GM18526 (cell line): ENCODE results near the gene ADRM1.

Source experiments
- POLR2A ChIP-seq: IDR thresholded peaks from 3 replicates; pipeline ENCODE4 v1.6.1; 2011; ENCODE audit not compliant: insufficient read length; ENCODE audit errors: extremely low read depth

The ADRM1 gene

DNA sequence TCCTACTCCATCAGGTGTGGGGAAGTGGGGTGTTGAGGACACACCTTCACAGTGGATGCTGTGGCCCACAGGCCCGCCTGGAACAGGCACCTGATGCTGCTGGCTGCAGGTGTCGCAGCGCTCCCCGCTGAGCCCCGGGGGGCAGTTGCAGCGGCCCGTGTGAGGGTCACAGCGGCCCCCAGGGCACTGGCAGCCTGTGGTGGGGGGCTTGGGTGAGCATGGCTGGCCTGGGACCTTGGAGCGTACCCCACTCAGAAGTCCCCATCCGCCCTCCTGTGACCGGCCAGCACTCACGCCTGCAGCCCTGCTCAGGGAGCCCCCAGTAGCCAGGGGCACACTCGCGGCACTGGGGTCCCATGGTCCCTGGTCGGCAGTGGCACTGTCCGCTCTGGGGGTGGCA lies 19.2 kb downstream of the ADRM1 start:
- no peak for TF ChIP-seq POLR2A

DNA sequence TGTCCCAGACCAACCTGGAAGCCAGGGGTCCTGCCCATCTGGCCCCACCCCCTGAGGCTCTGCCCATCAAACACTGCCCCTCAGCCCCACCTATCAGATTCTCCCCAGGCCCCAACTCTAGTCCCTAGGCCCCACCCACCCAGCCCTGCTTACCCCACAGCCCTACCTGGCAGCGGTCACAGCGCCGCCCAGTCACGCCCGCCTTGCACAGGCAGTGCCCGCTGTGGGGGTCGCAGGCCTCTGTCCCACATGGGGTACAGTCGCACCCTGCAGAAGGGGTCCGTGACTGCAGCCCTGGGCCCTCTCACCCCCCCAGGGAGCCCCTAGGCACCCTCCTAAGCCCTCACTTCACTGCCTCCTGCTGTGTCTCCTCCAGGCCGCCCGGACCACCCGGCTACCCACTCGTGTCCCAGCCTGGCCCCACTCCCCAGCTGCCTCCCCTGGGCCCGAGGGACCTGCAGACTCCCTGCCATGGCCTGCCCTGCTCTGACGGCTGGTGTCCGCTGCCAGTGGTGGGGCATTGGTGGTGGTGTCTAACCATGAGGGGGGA lies 19.8 kb downstream of the ADRM1 start:
- no peak for TF ChIP-seq POLR2A

DNA sequence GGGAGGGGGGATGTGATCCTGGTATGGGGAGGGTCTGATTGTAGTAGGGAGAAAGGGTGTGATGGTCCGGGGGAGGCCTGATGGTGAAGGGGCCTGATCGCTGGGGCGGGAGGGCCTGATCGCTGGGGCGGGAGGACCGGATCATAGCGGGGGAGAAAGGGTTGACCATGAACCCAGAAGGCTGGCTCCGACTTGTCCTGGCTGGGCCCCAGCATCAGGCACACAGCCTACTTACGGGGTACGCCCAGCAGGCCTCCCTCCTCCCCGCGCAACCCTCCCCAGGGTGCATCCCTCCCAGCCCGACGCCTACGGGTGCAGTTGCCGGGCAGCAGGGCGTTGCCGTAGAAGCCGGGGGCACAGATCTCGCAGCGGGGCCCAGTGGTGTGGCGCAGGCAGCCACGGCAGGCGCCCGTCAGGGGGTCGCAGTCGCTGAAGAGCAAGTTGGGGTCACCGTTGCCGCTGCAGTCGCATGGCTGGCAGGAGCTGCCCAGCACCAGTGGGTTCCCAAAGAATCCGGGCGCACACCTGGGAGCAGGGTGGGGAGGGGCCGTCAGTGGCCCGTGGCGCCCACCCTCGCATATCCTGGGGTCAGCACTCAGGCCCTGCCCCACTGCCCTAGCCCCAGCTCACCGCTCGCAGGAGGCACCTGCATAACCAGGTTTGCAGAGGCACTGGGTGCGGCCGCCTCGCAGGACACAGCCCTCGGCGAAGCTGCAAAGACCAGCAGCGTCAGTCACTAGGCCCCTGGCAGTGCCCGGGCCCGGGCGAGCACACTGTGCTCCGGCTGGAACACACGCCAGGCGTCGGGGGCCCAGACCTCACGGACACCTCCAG lies 20.6 kb downstream of the ADRM1 start:
- no peak for TF ChIP-seq POLR2A

DNA sequence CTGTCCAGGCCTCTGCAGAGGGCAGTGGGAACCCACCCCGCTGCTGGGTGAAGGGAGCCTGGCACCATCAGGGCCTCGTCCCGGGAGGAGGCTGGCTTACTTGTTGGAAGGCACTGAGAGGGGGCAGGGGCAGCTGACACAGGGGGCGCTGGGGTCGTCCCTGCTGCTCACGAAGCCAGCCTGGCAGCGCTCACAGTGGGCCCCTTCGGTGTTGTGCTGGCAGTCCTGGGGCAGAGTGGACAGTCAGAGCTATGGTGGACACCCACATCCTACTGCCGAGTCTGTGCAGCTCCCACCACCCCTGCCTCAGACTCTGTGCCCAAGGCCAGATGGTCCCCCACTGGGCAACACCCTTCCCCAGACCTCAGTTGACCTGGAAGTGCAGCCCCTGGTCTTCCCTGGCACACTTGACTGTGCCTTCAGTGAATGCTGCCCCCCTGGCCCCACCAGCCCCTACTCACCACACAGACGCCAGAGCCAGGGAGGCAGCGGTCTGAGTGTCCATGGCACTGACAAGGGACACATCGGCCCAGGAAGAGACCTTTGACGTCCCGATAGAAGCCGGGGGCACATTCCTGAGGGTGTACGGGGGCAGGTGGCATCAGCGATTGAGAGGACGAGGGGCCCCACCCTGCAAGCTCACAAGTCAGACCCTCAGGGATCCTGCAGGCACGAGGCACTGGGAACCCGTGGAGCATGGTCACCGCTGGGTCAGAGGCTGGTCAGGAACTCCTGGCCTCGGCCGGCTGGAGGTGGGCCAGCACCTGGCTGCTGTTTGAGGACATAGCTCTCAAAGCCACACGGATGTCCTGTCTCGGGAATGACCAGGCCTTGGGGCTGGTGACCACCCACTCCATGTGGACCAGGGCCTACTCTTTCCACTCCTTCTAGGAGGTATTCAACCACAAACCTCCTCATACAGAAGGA lies 21.4 kb downstream of the ADRM1 start:
- TF ChIP-seq POLR2A, result no peak

DNA sequence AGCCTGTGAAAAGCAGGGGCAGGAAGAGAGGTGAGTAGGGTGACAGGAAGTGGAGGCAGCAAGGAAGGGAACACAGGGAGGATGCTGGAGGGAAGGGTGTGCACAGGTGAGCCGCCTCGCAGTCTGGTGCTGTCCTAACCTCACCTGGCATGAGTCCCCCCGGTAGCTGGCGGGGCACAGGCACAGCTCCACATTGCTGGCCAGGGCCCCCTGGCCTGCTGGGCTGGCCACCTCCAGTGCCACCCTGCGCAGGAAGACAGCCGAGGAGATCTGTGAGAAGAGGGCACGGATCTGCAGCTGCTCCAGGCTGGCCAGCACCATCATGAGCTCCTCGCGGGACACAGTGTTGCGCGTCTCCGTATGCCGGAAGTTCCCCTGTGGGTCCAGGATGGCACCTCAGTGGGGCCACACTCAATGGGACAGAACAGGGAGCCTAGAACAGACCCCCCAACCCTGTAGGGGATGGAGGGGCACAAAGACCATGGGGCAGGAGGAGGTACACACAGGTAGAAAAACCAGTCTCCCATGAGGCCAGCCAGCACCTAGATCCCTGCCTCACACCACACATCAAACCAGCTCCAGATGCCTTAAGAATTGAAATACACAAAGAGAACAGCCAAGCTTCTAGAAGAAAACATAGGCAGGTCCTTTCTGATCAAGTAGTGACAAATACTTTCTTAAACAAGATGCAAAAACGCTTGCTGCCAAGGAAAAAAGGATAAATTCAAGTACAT lies 22.5 kb downstream of the ADRM1 start:
- TF ChIP-seq POLR2A, result no peak

DNA sequence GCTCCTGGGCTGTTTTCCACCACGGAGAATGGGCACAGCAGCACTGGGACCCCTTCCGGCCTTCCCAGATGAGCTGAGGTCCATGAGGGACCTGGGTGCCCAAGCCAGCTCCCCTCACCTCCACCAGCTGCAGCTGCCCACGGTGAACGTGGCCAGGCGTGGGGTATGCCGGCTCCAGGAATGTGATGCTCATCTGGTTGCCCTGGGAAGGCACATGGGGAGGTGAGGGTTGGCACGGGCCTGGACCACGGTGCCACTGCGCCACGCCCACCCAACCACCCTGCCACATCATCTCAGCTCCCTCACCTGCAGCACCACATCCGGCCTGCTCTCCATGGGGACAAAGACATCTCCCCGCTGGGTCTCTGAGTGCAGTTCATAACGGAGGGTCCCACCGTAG lies 23.8 kb downstream of the ADRM1 start:
- TF ChIP-seq POLR2A, result no peak

DNA sequence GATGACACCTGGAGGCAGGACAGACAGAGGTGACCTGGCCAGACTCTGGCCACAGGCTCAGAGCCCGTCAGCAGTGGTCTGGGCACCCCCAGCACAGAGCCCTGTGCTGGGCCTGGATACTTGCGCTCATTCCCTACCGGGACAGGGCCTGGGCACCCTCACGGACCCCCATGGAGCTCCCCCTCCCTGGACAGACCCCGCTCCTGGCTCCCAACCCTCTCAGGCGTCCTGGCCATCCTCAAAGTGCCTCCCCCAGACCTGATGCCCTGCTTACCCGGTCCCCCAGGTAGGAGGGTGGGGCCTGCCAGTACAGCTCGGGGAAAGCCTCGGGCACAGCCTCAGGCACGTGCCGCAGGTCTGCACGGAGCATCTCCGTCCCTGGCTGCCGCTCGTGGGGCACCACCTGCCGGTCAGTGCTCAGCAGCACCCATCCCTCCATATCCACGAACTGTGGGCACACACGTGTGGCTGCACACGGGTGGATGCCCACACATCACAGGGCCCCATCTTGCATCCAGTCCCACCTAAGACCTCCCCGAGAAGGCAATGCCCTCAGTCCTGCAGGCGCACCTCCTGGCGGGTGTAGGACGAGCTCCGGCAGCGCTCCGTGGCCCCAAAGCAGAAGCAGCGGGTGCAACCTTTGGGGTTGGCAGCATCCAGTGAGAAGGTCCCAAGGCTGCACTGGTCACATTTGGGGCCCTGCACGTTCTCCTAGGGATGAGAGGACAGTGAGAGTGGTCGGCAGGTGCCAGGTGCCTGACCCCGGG lies 24.3 kb downstream of the ADRM1 start:
- no peak for TF ChIP-seq POLR2A

DNA sequence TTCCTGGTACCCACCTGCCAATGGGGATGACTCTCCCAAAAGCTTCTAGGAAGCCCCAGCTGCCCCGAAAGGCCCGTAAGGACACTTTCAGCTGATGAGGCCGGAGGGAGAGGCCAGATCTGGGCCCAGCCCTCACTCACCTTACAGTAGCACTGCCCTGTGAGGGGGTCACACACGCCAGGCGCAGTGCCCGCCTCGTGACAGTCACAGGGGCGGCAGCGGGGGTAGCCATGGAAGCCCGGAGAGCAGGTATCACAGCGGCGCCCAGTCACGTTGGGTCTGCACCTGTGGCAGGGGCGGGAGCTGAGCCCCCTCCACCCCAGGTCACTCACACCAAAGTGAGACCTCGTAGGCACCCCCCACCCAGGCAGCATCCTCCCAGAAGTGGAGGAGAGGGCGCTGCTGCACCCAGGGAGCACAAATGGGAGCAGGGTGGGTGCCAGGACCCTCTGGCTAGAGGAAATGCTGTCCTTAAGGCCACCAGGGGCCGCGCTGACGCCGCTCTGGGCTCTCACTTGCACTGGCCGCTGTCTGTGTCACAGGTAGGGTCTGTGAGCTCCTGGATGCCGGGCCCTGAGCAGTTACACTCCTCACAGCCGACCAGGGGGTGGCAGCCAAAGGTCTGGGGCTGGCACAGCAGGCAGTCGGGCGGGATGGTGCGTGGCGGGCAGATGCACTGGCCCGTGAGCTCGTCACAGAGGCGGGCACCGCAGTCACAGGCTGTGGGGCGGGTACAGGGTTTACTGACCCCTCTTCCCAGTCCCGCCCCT lies 25.1 kb downstream of the ADRM1 start:
- TF ChIP-seq POLR2A, result no peak

DNA sequence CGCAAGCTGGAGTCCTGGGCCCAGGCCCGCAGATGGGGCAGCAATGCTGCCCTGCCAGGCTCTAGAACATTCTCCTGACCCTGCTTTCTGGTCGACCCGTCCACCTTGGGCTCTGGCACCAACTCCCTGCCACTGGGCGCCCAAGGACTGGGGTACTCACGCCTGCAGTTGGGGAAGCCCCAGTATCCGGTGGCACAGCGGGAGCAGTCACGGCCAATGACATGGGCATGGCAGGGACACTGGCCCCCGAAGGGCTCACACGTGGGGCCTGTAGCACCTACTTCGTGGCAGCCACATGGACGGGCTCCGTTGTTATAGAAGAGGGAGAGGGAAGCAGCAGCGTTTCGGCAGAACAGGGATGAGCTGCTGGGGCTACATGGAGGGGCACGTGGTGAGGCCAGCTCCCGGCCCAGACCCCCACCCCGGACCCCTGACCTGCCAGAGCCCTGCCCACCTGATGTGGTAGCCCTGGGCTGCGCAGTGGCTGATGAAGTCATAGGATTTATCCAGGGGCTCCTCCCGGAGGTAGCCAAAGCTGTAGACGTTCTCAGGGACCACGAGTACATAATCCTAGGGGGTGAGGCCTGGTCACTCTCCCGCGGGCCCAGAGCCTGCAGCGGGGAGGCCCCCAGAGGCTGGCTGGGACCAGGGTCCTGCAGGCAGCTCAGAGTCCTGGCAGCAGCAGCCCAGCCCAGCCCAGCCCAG lies 26.0 kb downstream of the ADRM1 start:
- no peak for TF ChIP-seq POLR2A

DNA sequence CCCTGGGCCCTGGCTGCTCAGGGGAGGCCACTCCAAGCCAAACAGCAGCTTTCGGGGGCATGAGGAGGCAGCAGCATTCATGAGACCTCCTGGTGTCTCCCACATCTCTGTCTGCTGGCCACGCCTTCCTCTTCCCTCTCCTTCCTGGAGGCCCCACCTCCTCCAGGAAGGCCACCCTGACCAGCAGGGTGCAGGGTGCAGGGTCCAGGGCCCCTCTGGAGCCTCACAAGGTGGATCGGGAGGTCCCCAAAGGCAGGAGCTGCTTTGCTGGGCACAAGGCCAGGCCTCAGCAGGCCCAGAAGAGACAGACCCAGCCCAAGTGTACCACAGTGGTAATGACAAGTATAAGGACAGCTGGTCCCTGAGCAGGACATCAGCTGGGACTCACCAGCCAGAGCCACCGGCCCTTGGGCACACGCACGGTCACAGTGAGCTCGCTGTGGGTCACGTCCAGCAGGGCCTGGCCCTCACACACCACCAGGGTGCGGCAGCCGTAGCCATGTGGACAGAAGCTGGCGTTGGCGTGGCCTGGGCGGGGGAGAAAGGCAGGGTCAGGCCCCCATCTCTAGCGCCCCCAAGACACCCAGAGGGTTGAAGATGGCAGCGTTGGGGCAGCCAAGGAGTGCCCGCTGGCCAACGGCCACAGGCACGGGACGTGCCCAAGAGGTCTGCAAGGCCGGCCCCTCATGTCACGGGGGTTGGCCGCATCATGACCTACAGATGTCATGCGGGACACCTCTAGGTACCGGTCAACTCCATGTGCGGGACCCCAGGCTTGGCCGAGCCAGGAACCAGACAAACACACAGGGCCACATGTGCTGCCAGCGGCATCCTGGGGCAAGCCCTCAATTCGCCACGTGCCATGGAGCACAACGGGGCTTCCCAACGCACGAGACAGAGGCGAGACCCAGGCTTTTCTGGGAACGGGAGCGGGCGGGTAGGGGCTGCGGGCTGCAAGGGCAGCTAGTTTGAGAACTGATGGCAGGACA lies 26.9 kb downstream of the ADRM1 start:
- no peak for TF ChIP-seq POLR2A

DNA sequence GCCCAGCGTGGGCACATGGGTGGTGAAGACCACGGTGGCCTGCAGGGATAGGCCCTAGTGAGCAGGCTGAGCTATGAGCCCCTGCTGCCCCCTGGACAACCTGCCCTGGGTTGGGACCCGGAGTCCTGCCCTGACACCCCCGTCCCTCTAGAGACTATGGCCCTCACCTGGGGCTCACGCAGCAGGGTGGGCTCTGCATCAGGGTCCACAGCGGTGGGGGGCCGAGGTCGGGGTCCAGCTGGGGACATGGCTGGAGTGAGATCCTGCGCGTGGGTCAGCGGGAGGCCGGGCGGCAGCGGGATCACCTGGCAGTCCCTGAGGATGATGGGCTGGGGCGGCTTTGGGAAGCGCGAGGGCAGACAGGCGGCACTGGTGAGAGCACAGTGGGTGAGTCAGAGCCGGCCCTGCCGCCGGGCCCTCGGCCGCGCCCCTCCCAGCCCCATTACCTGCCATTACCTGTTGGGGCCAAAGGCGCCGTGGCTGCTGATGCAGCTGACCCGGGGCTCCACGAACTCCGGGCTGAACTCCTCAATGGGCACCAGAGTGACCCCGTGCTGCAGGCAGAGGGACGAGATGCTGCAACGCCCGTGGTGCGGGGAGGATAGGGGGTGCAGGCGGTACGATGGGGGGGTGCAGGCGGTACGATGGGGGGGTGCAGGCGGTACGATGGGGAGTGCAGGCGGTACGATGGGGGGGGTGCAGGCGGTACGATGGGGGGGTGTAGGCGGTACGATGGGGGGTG lies 27.9 kb downstream of the ADRM1 start:
- no peak for TF ChIP-seq POLR2A
